PC-9 (cell line): ENCODE data around the gene ZBED1.
"Not testable (repeated sequence)": the region's sequence is repeated elsewhere in the genome, so short reads cannot be mapped to it uniquely, and the experiment has no call there.

Experiments used
- CTCF ChIP-seq: fragments of 200-600 bp; sonication (generic); conservative IDR thresholded peaks from 2 replicates; pipeline ENCODE4 v1.6.1; 2017; ENCODE audit warnings: mixed run types, antibody characterized with exemption, mild to moderate bottlenecking, moderate library complexity
- EZH2 ChIP-seq: fragments of 200-600 bp; sonication (generic); IDR thresholded peaks from 2 replicates; pipeline ENCODE4 v1.8.0; 2017; ENCODE audit warnings: antibody characterized with exemption, low read depth

DNA sequence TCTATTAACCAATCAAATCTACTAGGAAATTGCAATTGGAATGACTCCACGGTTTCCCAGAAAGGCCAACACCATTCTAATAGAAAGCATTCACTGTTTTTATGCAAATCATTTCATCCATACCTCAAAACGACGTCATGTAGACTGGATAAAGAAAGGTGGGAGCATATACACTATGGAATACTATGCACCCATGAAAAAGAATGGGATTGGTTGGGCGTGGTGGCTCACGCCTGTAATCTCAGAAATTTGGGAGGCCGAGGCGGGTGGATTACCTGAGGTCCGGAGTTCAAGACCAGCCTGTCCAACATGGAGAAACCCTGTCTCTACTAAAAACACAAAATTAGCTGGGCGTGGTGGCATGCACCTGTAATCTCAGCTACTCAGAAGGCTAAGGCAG, 46.2 kb downstream of the ZBED1 start:
- not testable (repeated sequence) for TF ChIP-seq CTCF, EZH2
